ENCODE measurements around the gene SDK1.
A peak's percentile ranks its signal among the peaks of the same experiment; 100 is the strongest.
"Not testable (repeated sequence)": the region's sequence is repeated elsewhere in the genome, so short reads cannot be mapped to it uniquely, and the experiment has no call there.

Gene SDK1

DNA sequence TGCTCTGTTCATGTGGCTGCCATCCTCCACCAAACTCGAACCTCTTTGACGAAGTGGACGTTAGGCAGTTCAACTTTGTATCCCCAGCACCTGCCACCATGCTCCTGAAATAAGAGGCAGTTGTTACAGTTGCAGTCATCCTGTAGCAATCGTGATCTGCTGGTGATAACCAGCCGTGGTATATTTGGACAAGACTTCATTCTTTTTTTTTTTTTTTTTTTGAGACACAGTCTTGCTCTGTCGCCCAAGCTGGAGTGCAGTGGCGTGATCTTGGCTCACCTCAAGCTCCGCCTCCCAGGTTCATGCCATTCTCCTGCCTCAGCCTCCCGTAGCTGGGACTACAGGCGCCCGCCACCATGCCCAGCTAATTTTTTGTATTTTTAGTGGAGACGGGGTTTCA is 640.7 kb downstream of the SDK1 start:
- H3K36me3 ChIP-seq (ENCODE audit: control insufficient read depth in 2 of 2, insufficient read depth in 2 of 2, low read length in 2 of 2); H3K4me3 ChIP-seq (ENCODE audit: low read length in 2 of 2); H3K27me3 ChIP-seq (ENCODE audit: control insufficient read depth in 1 of 2, insufficient read depth in 2 of 2, low read length in 2 of 2); H3K4me1 ChIP-seq (ENCODE audit: control insufficient read depth, insufficient read depth, low read length); H3K9ac ChIP-seq (ENCODE audit: low read length in 2 of 2); H3K9me3 ChIP-seq (ENCODE audit: control insufficient read depth in 2 of 2, low read length in 2 of 2); H3K27ac ChIP-seq (ENCODE audit: low read length): not testable (repeated sequence)

DNA sequence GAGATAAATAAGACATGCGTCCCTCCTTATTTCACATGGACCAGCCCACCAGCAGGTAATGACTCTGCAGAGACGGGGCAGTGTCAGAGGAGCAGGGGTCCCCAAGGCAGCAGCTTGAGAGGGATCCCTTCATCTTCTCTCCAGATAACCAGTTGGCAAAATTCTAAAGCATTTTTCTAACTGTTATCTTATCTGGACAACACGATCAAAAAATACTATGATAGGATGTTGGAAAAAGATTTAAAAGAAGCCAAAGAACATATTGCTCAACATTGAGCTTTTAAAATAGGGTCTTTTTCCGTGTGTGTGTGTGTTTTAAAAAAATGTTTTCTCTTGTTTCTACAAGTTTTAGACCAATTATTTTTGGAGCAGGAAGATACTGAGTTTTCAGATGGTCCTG is 641.2 kb downstream of the SDK1 start:
- Histone ChIP-seq H3K4me3 (ENCODE audit: low read length in 2 of 2) (no peak overlapping the region), H3K9ac (ENCODE audit: low read length in 2 of 2) (no peak overlapping the region), H3K27ac (ENCODE audit: low read length) (no peak overlapping the region), H3K4me1 (ENCODE audit: control insufficient read depth, insufficient read depth, low read length) (no peaks in the 10 kb centered on the region), H3K27me3 (ENCODE audit: control insufficient read depth in 1 of 2, insufficient read depth in 2 of 2, low read length in 2 of 2) (no peaks in the 10 kb centered on the region), H3K36me3 (ENCODE audit: control insufficient read depth in 2 of 2, insufficient read depth in 2 of 2, low read length in 2 of 2) (no peaks in the 10 kb centered on the region), H3K9me3 (ENCODE audit: control insufficient read depth in 2 of 2, low read length in 2 of 2) (peaks cover 0 to 5% of the 10 kb centered on the region in 2 donors)

DNA sequence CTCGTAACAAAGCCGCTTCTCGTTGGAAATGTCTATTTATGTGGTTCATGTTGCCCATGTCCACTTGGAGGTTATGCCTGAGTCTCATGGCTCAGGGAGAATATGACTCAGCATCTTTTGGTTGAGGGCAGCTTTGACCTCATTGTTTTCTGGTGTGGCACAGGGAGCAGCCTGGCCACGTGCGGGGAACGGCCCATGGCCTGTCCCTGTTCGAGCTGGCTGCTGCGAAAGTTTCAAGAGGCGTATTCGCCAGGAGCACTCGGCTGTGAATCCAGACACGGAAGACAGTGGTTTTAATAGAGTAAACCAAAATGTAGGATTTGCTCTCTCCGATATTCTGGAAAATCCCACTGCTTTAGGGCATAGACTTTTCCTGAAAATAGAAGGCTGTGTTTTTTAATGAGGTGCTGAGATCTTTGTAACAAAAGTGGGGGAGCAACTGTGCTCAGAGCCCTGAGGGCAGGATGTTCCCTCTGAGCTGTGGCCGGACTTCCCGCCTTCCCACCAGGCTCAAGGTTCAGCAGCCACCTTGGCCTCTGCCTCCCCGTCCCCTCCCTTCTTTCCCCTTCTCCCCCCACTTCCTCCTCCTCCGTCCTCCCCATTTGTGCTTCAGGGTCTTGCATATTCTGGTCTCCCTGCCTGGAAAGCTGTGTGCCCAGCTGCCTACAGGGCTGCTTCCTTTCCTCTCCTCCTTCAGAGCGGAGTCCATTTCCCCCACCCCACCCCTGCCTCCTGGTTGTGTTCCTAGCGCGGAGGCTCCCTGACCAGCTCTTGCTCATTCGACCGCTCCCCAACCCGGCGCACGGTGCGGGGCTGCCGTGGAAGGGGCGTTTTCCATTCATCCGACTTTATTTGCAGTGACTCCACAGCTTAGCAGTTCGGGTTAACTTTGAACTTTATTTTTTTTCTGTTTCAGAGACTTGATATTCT is 642.0 kb downstream of the SDK1 start:
- H3K9ac ChIP-seq (ENCODE audit: low read length in 2 of 2), result no peak overlapping the region
- H3K27ac ChIP-seq (ENCODE audit: low read length), result no peak overlapping the region
- peaks cover 0 to 5% of the 10 kb centered on the region in 2 donors for H3K9me3 ChIP-seq (ENCODE audit: control insufficient read depth in 2 of 2, low read length in 2 of 2)
- H3K4me1 ChIP-seq (ENCODE audit: control insufficient read depth, insufficient read depth, low read length), result no peaks in the 10 kb centered on the region
- H3K4me3 ChIP-seq (ENCODE audit: low read length in 2 of 2), result no peak overlapping the region
- H3K36me3 ChIP-seq (ENCODE audit: control insufficient read depth in 2 of 2, insufficient read depth in 2 of 2, low read length in 2 of 2), result no peaks in the 10 kb centered on the region
- no peaks in the 10 kb centered on the region for H3K27me3 ChIP-seq (ENCODE audit: control insufficient read depth in 1 of 2, insufficient read depth in 2 of 2, low read length in 2 of 2)

DNA sequence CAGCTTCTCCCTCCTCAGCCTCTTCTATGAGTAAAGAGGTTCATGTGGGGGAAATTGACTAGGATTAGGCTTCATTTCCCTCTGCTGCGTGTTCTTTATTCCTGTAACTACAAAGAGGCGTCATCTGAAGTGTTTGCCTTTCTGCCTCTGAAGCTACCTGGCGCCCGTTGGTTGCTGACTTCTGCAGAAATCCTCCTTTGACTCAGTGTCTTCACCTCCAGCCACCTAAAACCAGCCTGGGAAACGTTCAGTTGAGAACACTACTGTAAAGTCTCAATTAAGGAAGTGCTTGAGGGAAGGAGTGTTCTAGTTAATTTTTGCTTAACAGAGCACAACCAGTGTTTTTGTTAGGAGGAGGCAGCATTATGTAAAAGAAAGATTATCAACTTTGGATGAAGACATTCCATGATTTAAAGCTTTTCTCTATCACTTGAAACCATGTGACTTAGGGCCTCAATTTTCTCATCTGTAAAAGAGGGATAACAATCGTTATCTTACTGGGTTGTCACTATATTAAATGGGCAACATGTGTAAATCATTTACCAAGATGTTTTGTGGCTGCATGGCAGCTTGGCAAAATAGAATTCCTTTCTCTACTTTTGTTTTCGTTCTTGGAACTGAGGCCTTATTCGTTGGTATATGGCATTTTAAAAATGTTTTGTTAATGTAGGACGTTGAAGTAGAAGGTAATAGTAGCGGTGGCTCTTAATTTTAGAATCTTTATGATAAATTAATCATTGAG is 642.9 kb downstream of the SDK1 start:
- Histone ChIP-seq H3K9ac (ENCODE audit: low read length in 2 of 2) (no peak overlapping the region), H3K9me3 (ENCODE audit: control insufficient read depth in 2 of 2, low read length in 2 of 2) (peaks cover 0 to 5% of the 10 kb centered on the region in 2 donors), H3K4me3 (ENCODE audit: low read length in 2 of 2) (no peak overlapping the region), H3K27ac (ENCODE audit: low read length) (no peak overlapping the region), H3K27me3 (ENCODE audit: control insufficient read depth in 1 of 2, insufficient read depth in 2 of 2, low read length in 2 of 2) (no peaks in the 10 kb centered on the region), H3K4me1 (ENCODE audit: control insufficient read depth, insufficient read depth, low read length) (peaks cover 2% of the 10 kb centered on the region), H3K36me3 (ENCODE audit: control insufficient read depth in 2 of 2, insufficient read depth in 2 of 2, low read length in 2 of 2) (no peaks in the 10 kb centered on the region)

DNA sequence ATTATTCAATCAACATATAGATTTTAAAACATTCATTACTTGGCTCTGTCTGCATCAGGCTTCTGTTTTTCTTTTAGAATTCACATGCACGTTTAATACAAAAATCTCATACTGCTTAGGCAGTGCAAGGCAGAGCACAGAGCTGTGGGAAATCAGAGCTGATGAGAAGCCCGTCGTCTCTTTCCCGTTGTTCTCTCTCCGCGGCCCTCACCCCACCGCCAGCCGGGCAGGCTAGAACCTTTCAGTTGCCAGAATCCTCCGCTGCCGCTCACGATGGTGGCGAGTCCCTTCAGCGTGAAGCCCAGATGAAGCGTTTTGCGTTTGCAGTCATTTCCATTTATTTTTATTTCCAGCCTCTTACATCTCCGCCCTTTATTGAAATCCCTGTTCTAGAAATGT is 648.2 kb downstream of the SDK1 start:
- Histone ChIP-seq H3K9me3 (ENCODE audit: control insufficient read depth in 2 of 2, low read length in 2 of 2) (peaks cover 0 to 5% of the 10 kb centered on the region in 2 donors), H3K4me3 (ENCODE audit: low read length in 2 of 2) (peak overlapping the region in 1 of 2 donors; percentile 40), H3K9ac (ENCODE audit: low read length in 2 of 2) (no peak overlapping the region), H3K36me3 (ENCODE audit: control insufficient read depth in 2 of 2, insufficient read depth in 2 of 2, low read length in 2 of 2) (no peaks in the 10 kb centered on the region), H3K27ac (ENCODE audit: low read length) (no peak overlapping the region), H3K4me1 (ENCODE audit: control insufficient read depth, insufficient read depth, low read length) (peaks cover 2% of the 10 kb centered on the region), H3K27me3 (ENCODE audit: control insufficient read depth in 1 of 2, insufficient read depth in 2 of 2, low read length in 2 of 2) (no peaks in the 10 kb centered on the region)

DNA sequence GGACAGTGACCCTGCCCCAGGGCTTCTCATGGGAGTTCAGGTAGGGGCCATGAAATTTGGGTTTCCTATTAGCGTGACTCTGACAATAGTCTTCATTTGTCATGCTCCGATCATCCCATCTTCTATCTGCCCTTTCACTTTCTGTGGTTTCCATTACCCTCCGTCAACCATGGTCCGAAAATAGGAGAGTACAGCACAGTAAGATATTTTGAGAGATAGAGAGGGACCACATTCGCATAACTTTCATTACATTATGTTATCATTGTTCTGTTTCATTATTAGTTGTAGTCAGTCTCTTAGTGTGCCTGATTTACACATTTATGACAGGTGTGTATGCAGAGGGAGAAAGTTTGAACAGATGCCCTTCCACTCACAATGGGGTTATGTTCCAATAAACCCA is 649.2 kb downstream of the SDK1 start:
- H3K27me3 ChIP-seq (ENCODE audit: control insufficient read depth in 1 of 2, insufficient read depth in 2 of 2, low read length in 2 of 2), result no peaks in the 10 kb centered on the region
- H3K4me1 ChIP-seq (ENCODE audit: control insufficient read depth, insufficient read depth, low read length), result peaks cover 2% of the 10 kb centered on the region
- no peak overlapping the region for H3K27ac ChIP-seq (ENCODE audit: low read length)
- no peak overlapping the region for H3K9ac ChIP-seq (ENCODE audit: low read length in 2 of 2)
- no peak overlapping the region for H3K4me3 ChIP-seq (ENCODE audit: low read length in 2 of 2)
- no peaks in the 10 kb centered on the region for H3K36me3 ChIP-seq (ENCODE audit: control insufficient read depth in 2 of 2, insufficient read depth in 2 of 2, low read length in 2 of 2)
- H3K9me3 ChIP-seq (ENCODE audit: control insufficient read depth in 2 of 2, low read length in 2 of 2), result peaks cover 0 to 3% of the 10 kb centered on the region in 2 donors

DNA sequence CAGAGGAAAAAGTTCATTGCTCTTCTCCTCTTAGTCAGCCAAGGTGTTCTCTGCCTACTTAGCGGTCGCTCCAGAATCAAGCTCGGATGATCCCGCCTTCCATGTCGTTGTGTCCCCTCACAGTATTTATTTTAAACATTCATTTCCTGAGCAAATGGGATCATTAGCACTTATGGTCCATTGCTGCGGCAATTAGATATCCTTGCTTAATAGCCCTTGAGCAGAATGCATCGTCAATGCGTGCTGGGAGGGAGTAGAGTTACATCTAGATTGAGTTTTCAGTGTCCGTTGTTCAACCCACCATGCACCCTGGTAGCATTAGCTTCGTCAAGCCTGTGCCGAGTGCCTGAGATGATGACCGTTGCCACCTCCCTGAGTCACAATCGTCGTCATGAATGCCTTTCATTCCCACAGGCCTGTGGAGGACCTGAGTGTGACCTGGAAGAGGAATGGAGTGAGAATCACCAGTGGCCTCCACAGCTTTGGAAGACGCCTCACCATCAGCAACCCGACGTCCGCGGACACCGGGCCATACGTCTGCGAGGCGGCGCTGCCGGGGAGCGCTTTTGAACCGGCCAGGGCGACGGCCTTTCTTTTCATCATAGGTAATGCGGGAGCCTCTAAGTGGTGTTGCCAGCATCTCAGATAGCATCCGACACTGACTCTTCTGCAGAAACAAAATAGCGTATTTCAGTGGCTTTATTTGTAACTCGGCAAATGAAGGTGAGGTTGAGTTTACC is 650.4 kb downstream of the SDK1 start:
- H3K36me3 ChIP-seq (ENCODE audit: control insufficient read depth in 2 of 2, insufficient read depth in 2 of 2, low read length in 2 of 2), result no peaks in the 10 kb centered on the region
- no peak overlapping the region for H3K9ac ChIP-seq (ENCODE audit: low read length in 2 of 2)
- H3K4me1 ChIP-seq (ENCODE audit: control insufficient read depth, insufficient read depth, low read length), result peaks cover 2% of the 10 kb centered on the region
- no peaks in the 10 kb centered on the region for H3K9me3 ChIP-seq (ENCODE audit: control insufficient read depth in 2 of 2, low read length in 2 of 2)
- no peak overlapping the region for H3K4me3 ChIP-seq (ENCODE audit: low read length in 2 of 2)
- no peaks in the 10 kb centered on the region for H3K27me3 ChIP-seq (ENCODE audit: control insufficient read depth in 1 of 2, insufficient read depth in 2 of 2, low read length in 2 of 2)
- no peak overlapping the region for H3K27ac ChIP-seq (ENCODE audit: low read length)

DNA sequence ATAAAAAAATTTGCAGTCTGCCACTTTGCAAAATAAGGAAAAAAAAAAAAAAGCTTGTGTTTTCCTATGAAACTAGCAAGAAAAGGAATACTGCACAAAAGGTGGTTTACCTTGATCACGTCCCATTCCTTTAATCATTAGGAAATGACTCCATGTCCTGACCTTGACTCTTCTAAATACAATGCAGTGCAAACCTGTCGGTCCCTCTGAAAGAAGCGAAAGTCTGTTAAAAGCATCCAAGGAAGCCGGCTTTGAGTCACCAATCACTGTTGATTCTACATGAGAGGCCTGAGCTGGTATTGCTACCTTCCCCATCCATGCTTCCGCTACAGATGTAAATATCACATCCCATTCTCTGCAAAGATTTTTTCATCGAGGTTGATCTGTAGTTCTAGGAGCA is 652.1 kb downstream of the SDK1 start:
- H3K9ac ChIP-seq (ENCODE audit: low read length in 2 of 2), result no peak overlapping the region
- no peaks in the 10 kb centered on the region for H3K27me3 ChIP-seq (ENCODE audit: control insufficient read depth in 1 of 2, insufficient read depth in 2 of 2, low read length in 2 of 2)

DNA sequence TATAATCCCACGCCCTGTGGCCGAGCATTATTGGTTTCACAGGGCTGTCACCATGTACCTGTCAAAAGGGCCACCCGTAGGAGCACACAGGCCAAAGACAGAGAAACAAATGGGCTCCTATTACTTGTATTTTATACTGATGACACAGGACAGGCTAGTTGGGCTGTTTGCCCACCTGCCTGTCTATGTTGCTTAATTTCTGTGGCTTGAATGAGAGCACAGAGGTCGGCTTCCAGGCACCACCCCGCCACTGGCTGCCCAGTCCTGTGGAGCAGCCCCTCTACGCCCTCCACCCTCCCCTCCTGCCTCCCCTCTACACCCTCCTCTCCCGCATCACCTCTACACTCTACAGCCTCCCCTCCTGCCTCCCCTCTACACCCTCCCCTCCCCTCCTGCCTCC is 652.9 kb downstream of the SDK1 start:
- Histone ChIP-seq H3K27ac (ENCODE audit: low read length) (no peak overlapping the region), H3K4me1 (ENCODE audit: control insufficient read depth, insufficient read depth, low read length) (peaks cover under 1% of the 10 kb centered on the region), H3K4me3 (ENCODE audit: low read length in 2 of 2) (no peak overlapping the region), H3K27me3 (ENCODE audit: control insufficient read depth in 1 of 2, insufficient read depth in 2 of 2, low read length in 2 of 2) (no peaks in the 10 kb centered on the region), H3K9me3 (ENCODE audit: control insufficient read depth in 2 of 2, low read length in 2 of 2) (no peaks in the 10 kb centered on the region), H3K36me3 (ENCODE audit: control insufficient read depth in 2 of 2, insufficient read depth in 2 of 2, low read length in 2 of 2) (no peaks in the 10 kb centered on the region), H3K9ac (ENCODE audit: low read length in 2 of 2) (no peak overlapping the region)

More for the DNA sequence above, 652.1 kb downstream of the SDK1 start:
- H3K4me3 ChIP-seq (ENCODE audit: low read length in 2 of 2), result no peak overlapping the region
- H3K36me3 ChIP-seq (ENCODE audit: control insufficient read depth in 2 of 2, insufficient read depth in 2 of 2, low read length in 2 of 2), result no peaks in the 10 kb centered on the region
- no peaks in the 10 kb centered on the region for H3K9me3 ChIP-seq (ENCODE audit: control insufficient read depth in 2 of 2, low read length in 2 of 2)
- no peak overlapping the region for H3K27ac ChIP-seq (ENCODE audit: low read length)
- peaks cover 2% of the 10 kb centered on the region for H3K4me1 ChIP-seq (ENCODE audit: control insufficient read depth, insufficient read depth, low read length)

DNA sequence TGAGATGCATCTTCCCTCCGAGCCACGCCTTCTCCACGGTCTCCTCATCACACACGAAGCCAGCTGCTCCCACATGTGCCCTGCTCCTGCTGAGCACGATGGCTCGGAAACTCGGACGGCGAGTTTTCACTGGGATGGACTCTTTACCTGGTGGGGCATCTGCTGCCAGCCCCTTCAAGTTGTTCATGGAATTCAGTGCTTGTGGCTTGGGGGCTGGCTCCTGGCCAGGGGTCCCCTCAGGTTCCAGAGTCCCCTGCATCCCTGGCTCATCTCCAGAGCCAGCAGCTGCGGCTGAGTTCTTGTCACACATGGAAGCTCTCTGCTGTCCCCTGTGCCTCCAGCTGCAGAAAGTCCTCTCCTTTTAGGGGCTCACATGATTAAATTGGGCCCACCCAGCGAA is 654.0 kb downstream of the SDK1 start:
- Histone ChIP-seq H3K4me1 (ENCODE audit: control insufficient read depth, insufficient read depth, low read length) (no peaks in the 10 kb centered on the region), H3K27me3 (ENCODE audit: control insufficient read depth in 1 of 2, insufficient read depth in 2 of 2, low read length in 2 of 2) (no peaks in the 10 kb centered on the region), H3K9ac (ENCODE audit: low read length in 2 of 2) (no peak overlapping the region), H3K27ac (ENCODE audit: low read length) (no peak overlapping the region), H3K36me3 (ENCODE audit: control insufficient read depth in 2 of 2, insufficient read depth in 2 of 2, low read length in 2 of 2) (no peaks in the 10 kb centered on the region), H3K9me3 (ENCODE audit: control insufficient read depth in 2 of 2, low read length in 2 of 2) (no peaks in the 10 kb centered on the region), H3K4me3 (ENCODE audit: low read length in 2 of 2) (no peak overlapping the region)

All from stomach smooth muscle (tissue), 2 donors.